HUES6 (cell line): Measurements from ENCODE around the gene ZSCAN31.
"Not testable (repeated sequence)": the region's sequence is repeated elsewhere in the genome, so short reads cannot be mapped to it uniquely, and the experiment has no call there.

ENCODE experiments used
- H3K27ac ChIP-seq: 2 replicates; pipeline ENCODE4 v1.7.0; 2013; ENCODE audit warnings: low read depth, mild to moderate bottlenecking, low read length, inconsistent platforms
- H3K27me3 ChIP-seq: 2 replicates; pipeline ENCODE4 v1.6.1; 2013; ENCODE audit warnings: low read length; ENCODE audit not compliant: control insufficient read depth, insufficient read depth
- H3K36me3 ChIP-seq: 2 replicates; pipeline ENCODE4 v1.6.1; 2013; ENCODE audit warnings: low read length; ENCODE audit not compliant: control insufficient read depth, insufficient read depth
- H3K4me1 ChIP-seq: 2 replicates; pipeline ENCODE4 v1.6.1; 2013; ENCODE audit warnings: low read length; ENCODE audit not compliant: control insufficient read depth, insufficient read depth
- H3K4me3 ChIP-seq: 2 replicates; pipeline ENCODE4 v1.5.1; 2013; ENCODE audit warnings: low read depth, low read length
- H3K9ac ChIP-seq: one replicate; pipeline ENCODE4 v1.6.1; 2013; ENCODE audit warnings: mild to moderate bottlenecking, low read length
- H3K9me3 ChIP-seq: 2 replicates; pipeline ENCODE4 v1.6.1; 2013; ENCODE audit warnings: low read depth, low read length; ENCODE audit not compliant: control insufficient read depth, insufficient read depth

The ZSCAN31 gene

GRCh38 chr6:28315628-28316027 is 20.3 kb downstream of the ZSCAN31 start:
- Histone ChIP-seq H3K36me3 (no peaks in the 10 kb centered on the region), H3K4me1 (peaks cover 9% of the 10 kb centered on the region; the same call in 1 of the 2 replicates), H3K9me3 (peaks cover 4% of the 10 kb centered on the region), H3K27me3 (no peaks in the 10 kb centered on the region), H3K27ac (no peak overlapping the region), H3K4me3 (no peak overlapping the region), H3K9ac (no peak overlapping the region)

- no peaks in the 10 kb centered on the region for H3K36me3 ChIP-seq
- no peak overlapping the region for H3K4me3 ChIP-seq
- no peak overlapping the region for H3K27ac ChIP-seq
- no peaks in the 10 kb centered on the region for H3K9me3 ChIP-seq
- no peaks in the 10 kb centered on the region for H3K27me3 ChIP-seq
- peaks cover 17% of the 10 kb centered on the region; the same call in 1 of the 2 replicates for H3K4me1 ChIP-seq
- no peak overlapping the region for H3K9ac ChIP-seq
These were observed 23.0 kb downstream of the ZSCAN31 start for GRCh38 chr6:28312939-28313338.

GRCh38 chr6:28311139-28311823 is 24.7 kb downstream of the ZSCAN31 start:
- H3K27ac ChIP-seq, result no peak overlapping the region
- no peaks in the 10 kb centered on the region for H3K27me3 ChIP-seq
- no peaks in the 10 kb centered on the region for H3K9me3 ChIP-seq
- no peaks in the 10 kb centered on the region for H3K36me3 ChIP-seq
- H3K4me1 ChIP-seq, result peaks cover 17% of the 10 kb centered on the region; the same call in 1 of the 2 replicates
- no peak overlapping the region for H3K9ac ChIP-seq
- no peak overlapping the region for H3K4me3 ChIP-seq

- Histone ChIP-seq H3K4me1 (peaks cover 15% of the 10 kb centered on the region; the same call in 1 of the 2 replicates), H3K36me3 (peaks cover 20% of the 10 kb centered on the region)
- H3K27me3 ChIP-seq, H3K27ac ChIP-seq, H3K4me3 ChIP-seq, H3K9me3 ChIP-seq, H3K9ac ChIP-seq: not testable (repeated sequence)
These were observed 29.6 kb downstream of the ZSCAN31 start for GRCh38 chr6:28306363-28306762.

- no peak overlapping the region for H3K9ac ChIP-seq
- H3K9me3 ChIP-seq, result no peaks in the 10 kb centered on the region
- H3K4me1 ChIP-seq, result no peaks in the 10 kb centered on the region
- no peak overlapping the region for H3K27ac ChIP-seq
- no peak overlapping the region for H3K4me3 ChIP-seq
- peaks cover 30% of the 10 kb centered on the region for H3K36me3 ChIP-seq
- no peaks in the 10 kb centered on the region for H3K27me3 ChIP-seq
These were observed 32.4 kb downstream of the ZSCAN31 start for GRCh38 chr6:28303570-28303969.

- no peaks in the 10 kb centered on the region for H3K27me3 ChIP-seq
- no peak overlapping the region for H3K4me3 ChIP-seq
- H3K9me3 ChIP-seq, result no peaks in the 10 kb centered on the region
- no peak overlapping the region for H3K9ac ChIP-seq
- H3K27ac ChIP-seq, result no peak overlapping the region
- peaks cover 37% of the 10 kb centered on the region for H3K36me3 ChIP-seq
- no peaks in the 10 kb centered on the region for H3K4me1 ChIP-seq
These were observed 39.4 kb downstream of the ZSCAN31 start for GRCh38 chr6:28296520-28297060.

GRCh38 chr6:28295326-28295725 is 40.6 kb downstream of the ZSCAN31 start:
- Histone ChIP-seq H3K4me3 (no peak overlapping the region), H3K9ac (no peak overlapping the region), H3K4me1 (no peaks in the 10 kb centered on the region), H3K9me3 (no peaks in the 10 kb centered on the region), H3K36me3 (peaks cover 27% of the 10 kb centered on the region), H3K27ac (no peak overlapping the region), H3K27me3 (no peaks in the 10 kb centered on the region)

GRCh38 chr6:28291573-28291972 is 44.4 kb downstream of the ZSCAN31 start:
- H3K27ac ChIP-seq, result no peak overlapping the region
- H3K4me1 ChIP-seq, result no peaks in the 10 kb centered on the region
- no peaks in the 10 kb centered on the region for H3K27me3 ChIP-seq
- H3K4me3 ChIP-seq, result no peak overlapping the region
- H3K36me3 ChIP-seq, result peaks cover 38% of the 10 kb centered on the region
- no peaks in the 10 kb centered on the region for H3K9me3 ChIP-seq
- H3K9ac ChIP-seq, result no peak overlapping the region

GRCh38 chr6:28282926-28283325 is 53.0 kb downstream of the ZSCAN31 start:
- Histone ChIP-seq H3K36me3 (peaks cover 41% of the 10 kb centered on the region), H3K9me3 (no peaks in the 10 kb centered on the region), H3K4me1 (no peaks in the 10 kb centered on the region), H3K9ac (no peak overlapping the region), H3K27ac (no peak overlapping the region), H3K4me3 (peak overlapping the region; percentile 85; the same call in 1 of the 2 replicates), H3K27me3 (no peaks in the 10 kb centered on the region)

- Histone ChIP-seq H3K27me3 (no peaks in the 10 kb centered on the region), H3K9ac (peak within 1 kb of the TSS; percentile 73), H3K36me3 (peaks cover 34% of the 10 kb centered on the region), H3K27ac (no peak within 1 kb of the TSS; the same call in 1 of the 2 replicates), H3K4me1 (no peaks in the 10 kb centered on the region), H3K9me3 (no peaks in the 10 kb centered on the region), H3K4me3 (peak within 1 kb of the TSS; percentile 85)
These were observed 54.5 kb downstream of the ZSCAN31 start, which contains the start of gene PGBD1 for GRCh38 chr6:28281288-28282064. Gene PGBD1 (plus strand): TSS chr6:28281572. CDS start chr6:28283814, 2,242 bp downstream.
